HG03097 (cell line): ENCODE measurements around the gene ZNF585A.
"Not testable (repeated sequence)": the region's sequence is repeated elsewhere in the genome, so short reads cannot be mapped to it uniquely, and the experiment has no call there.

Experiments used
- ATAC-seq: cut with Tn5 transposase; IDR thresholded peaks from one replicate; pipeline ENCODE4 v1.9.1; 2021; ENCODE audit not compliant: unreplicated experiment, low FRiP score

The ZNF585A gene

GRCh38 chr19:37172368-37173366, at the start of gene ZNF585A:
Gene ZNF585A, minus strand, starts transcription at chr19:37172695. Its CDS starts 2,785 bp downstream, at chr19:37169910.
- ATAC-seq, result peak; percentile 94

GRCh38 chr19:37221136-37221535, 48.6 kb upstream of the ZNF585A start:
- ATAC-seq, result no peak

GRCh38 chr19:37220383-37220782, 47.9 kb upstream of the ZNF585A start:
- no peak for ATAC-seq

- no peak for ATAC-seq
Observed at GRCh38 chr19:37218592-37218935, 46.1 kb upstream of the ZNF585A start.

GRCh38 chr19:37217775-37218591, 45.5 kb upstream of the ZNF585A start, which contains the start of gene ZNF383:
Gene ZNF383, plus strand, starts transcription at chr19:37218214. Its CDS starts 12,240 bp downstream, at chr19:37230454.
- ATAC-seq, result peak; percentile 91

- ATAC-seq, result no peak
Observed at GRCh38 chr19:37217480-37217774, 44.9 kb upstream of the ZNF585A start.

GRCh38 chr19:37197768-37198167, 25.3 kb upstream of the ZNF585A start:
- ATAC-seq, result no peak

GRCh38 chr19:37197115-37197514, 24.6 kb upstream of the ZNF585A start:
- not testable (repeated sequence) for ATAC-seq

- ATAC-seq, result not testable (repeated sequence)
Observed at GRCh38 chr19:37195248-37195647, 22.8 kb upstream of the ZNF585A start.

- not testable (repeated sequence) for ATAC-seq
Observed at GRCh38 chr19:37186071-37186470, 13.6 kb upstream of the ZNF585A start.

GRCh38 chr19:37165635-37166034, 6.9 kb downstream of the ZNF585A start:
- ATAC-seq, result no peak

GRCh38 chr19:37160153-37160552, 12.3 kb downstream of the ZNF585A start:
- ATAC-seq, result no peak

GRCh38 chr19:37148214-37148613, 24.3 kb downstream of the ZNF585A start:
- no peak for ATAC-seq

GRCh38 chr19:37136111-37136510, 36.4 kb downstream of the ZNF585A start:
- no peak for ATAC-seq

- ATAC-seq, result no peak
Observed at GRCh38 chr19:37128821-37129177, 43.7 kb downstream of the ZNF585A start.

- no peak for ATAC-seq
Observed at GRCh38 chr19:37127999-37128820, 44.3 kb downstream of the ZNF585A start.

- not testable (repeated sequence) for ATAC-seq
Observed at GRCh38 chr19:37122093-37122492, 50.4 kb downstream of the ZNF585A start.

- no peak for ATAC-seq
Observed at GRCh38 chr19:37114001-37114400, 58.5 kb downstream of the ZNF585A start.

GRCh38 chr19:37111753-37112152, 60.7 kb downstream of the ZNF585A start:
- not testable (repeated sequence) for ATAC-seq

- ATAC-seq, result not testable (repeated sequence)
Observed at GRCh38 chr19:37104135-37104534, 68.4 kb downstream of the ZNF585A start.

GRCh38 chr19:37098570-37098969, 73.9 kb downstream of the ZNF585A start:
- no peak for ATAC-seq
